Activated CD4-positive, alpha-beta T cell treated with anti-CD3 and anti-CD28 coated beads for 48 hours (primary cell): ENCODE measurements around the gene CAMK2B.
A peak's percentile ranks its signal among the peaks of the same experiment; 100 is the strongest.

Experiments
- DNase-seq: peaks from one replicate; pipeline ENCODE4 v3.0.0-alpha.2; 2020

The CAMK2B gene

GRCh38 chr7:44325201-44325671, at the start of gene CAMK2B:
Gene CAMK2B, minus strand, starts transcription at chr7:44325594. Its CDS starts 173 bp downstream, at chr7:44325421.
- peak; percentile 38 for DNase-seq

- no peak for DNase-seq
Measured at GRCh38 chr7:44374007-44374763, 48.8 kb upstream of the CAMK2B start.

- DNase-seq: no peak
Measured at GRCh38 chr7:44373418-44373740, 48.0 kb upstream of the CAMK2B start.

GRCh38 chr7:44372560-44373417, 47.4 kb upstream of the CAMK2B start:
- DNase-seq: no peak

GRCh38 chr7:44368885-44369284, 43.5 kb upstream of the CAMK2B start:
- no peak for DNase-seq

GRCh38 chr7:44368455-44368854, 43.1 kb upstream of the CAMK2B start:
- DNase-seq: no peak

GRCh38 chr7:44367475-44368043, 42.2 kb upstream of the CAMK2B start:
- DNase-seq: no peak

- no peak for DNase-seq
Measured at GRCh38 chr7:44366986-44367385, 41.6 kb upstream of the CAMK2B start.

GRCh38 chr7:44353668-44354067, 28.3 kb upstream of the CAMK2B start:
- DNase-seq: no peak

- DNase-seq: no peak
Measured at GRCh38 chr7:44348851-44349781, 23.7 kb upstream of the CAMK2B start.

- no peak for DNase-seq
Measured at GRCh38 chr7:44348300-44348699, 22.9 kb upstream of the CAMK2B start.

- DNase-seq: no peak
Measured at GRCh38 chr7:44347546-44348114, 22.2 kb upstream of the CAMK2B start.

- DNase-seq: no peak
Measured at GRCh38 chr7:44346063-44346462, 20.7 kb upstream of the CAMK2B start.

GRCh38 chr7:44341401-44341800, 16.0 kb upstream of the CAMK2B start:
- DNase-seq: no peak

GRCh38 chr7:44338600-44338999, 13.2 kb upstream of the CAMK2B start:
- no peak for DNase-seq

- DNase-seq: no peak
Measured at GRCh38 chr7:44336491-44336890, 11.1 kb upstream of the CAMK2B start.

- no peak for DNase-seq
Measured at GRCh38 chr7:44335184-44335583, 9.8 kb upstream of the CAMK2B start.

GRCh38 chr7:44334734-44335097, 9.3 kb upstream of the CAMK2B start:
- no peak for DNase-seq

GRCh38 chr7:44333911-44334733, 8.7 kb upstream of the CAMK2B start:
- DNase-seq: no peak

- DNase-seq: no peak
Measured at GRCh38 chr7:44331682-44332081, 6.3 kb upstream of the CAMK2B start.

GRCh38 chr7:44330331-44330730, 4.9 kb upstream of the CAMK2B start:
- DNase-seq: no peak
